ENCODE measurements around the gene CDH18.

CDH18 gene

GRCh38 chr5:19745247-19745646 is 242.8 kb downstream of the CDH18 start:
- no peak for DNase-seq (ENCODE audit: low read depth)
- no peak overlapping the region for H3K4me3 ChIP-seq (ENCODE audit: low read length)
- TF ChIP-seq, protein P1, sequence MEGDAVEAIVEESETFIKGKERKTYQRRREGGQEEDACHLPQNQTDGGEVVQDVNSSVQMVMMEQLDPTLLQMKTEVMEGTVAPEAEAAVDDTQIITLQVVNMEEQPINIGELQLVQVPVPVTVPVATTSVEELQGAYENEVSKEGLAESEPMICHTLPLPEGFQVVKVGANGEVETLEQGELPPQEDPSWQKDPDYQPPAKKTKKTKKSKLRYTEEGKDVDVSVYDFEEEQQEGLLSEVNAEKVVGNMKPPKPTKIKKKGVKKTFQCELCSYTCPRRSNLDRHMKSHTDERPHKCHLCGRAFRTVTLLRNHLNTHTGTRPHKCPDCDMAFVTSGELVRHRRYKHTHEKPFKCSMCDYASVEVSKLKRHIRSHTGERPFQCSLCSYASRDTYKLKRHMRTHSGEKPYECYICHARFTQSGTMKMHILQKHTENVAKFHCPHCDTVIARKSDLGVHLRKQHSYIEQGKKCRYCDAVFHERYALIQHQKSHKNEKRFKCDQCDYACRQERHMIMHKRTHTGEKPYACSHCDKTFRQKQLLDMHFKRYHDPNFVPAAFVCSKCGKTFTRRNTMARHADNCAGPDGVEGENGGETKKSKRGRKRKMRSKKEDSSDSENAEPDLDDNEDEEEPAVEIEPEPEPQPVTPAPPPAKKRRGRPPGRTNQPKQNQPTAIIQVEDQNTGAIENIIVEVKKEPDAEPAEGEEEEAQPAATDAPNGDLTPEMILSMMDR (conservative IDR thresholded peaks at IDR 0.05; ENCODE audit: low read length), result no peak

- H3K4me3 ChIP-seq (ENCODE audit: low read length), result no peak overlapping the region
- no peak for DNase-seq (ENCODE audit: low read depth)
- TF ChIP-seq, protein P1 (conservative IDR thresholded peaks at IDR 0.05; ENCODE audit: low read length), result no peak
These were observed 248.3 kb downstream of the CDH18 start for GRCh38 chr5:19739671-19740070.

DNA sequence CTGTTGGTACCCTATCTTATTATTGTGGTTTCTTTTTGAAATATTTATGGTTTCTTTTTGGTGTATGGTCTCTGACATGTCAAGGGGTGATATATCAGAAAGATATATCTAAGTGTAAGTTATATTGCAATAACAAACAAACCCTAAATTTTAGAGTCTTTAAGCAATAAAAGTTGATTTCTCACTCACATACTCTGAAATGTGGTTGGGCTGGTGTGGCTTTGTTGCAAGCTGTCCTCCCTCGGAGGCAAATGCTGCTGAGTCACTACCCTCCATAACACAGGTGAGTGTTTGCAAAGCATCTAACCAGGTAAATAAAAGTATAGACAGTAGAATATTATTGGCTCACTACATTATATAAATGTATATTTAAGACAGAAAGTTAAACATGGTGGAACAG is 253.2 kb downstream of the CDH18 start:
- TF ChIP-seq, protein P1 (conservative IDR thresholded peaks at IDR 0.05; ENCODE audit: low read length), result no peak
- no peak for DNase-seq (ENCODE audit: low read depth)
- no peak overlapping the region for H3K4me3 ChIP-seq (ENCODE audit: low read length)

DNA sequence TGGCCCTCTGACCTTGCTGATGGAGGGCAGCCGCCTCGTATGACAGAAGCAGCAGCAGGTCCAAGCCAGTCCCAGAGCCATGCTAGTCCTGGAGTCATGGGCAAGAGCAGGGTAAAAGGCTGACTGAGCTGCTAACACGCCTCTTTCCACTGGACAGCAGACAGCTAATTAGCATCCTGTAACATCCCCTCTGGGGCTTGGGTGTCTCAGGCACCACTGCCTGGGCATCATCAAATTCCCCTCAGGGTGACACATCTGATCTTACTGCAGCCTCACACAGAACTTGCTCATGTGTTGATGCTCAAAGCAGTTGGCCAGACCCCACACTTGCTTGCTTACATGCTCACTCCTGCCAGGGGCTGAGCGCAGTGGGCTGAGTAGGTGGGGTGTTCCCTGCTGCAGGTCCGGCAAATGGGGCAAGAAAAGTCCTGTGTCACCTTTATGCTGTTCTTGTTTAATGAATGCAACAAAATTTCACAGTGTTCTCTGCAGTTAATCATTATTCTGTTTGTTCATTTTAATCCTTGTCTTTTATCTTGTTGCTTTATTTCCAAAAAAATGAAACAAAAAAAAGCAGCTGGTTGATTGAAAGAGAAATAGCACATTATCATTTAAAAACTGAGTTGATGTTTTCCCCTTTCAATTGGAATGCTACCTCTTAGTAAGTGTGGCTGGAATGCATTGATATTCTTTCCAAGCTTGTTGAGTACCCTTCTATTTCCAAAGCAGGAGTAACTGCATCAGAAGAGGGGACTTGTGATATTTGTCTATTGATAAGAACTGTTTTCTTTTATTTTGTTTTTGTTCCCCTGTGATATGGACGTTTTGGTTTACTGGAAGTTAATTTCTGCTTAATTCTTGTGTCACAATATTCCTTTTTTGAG is 254.1 kb downstream of the CDH18 start:
- no peak overlapping the region for H3K4me3 ChIP-seq (ENCODE audit: low read length)
- DNase-seq (ENCODE audit: low read depth), result no peak
- TF ChIP-seq, protein P1 (conservative IDR thresholded peaks at IDR 0.05; ENCODE audit: low read length), result no peak

DNA sequence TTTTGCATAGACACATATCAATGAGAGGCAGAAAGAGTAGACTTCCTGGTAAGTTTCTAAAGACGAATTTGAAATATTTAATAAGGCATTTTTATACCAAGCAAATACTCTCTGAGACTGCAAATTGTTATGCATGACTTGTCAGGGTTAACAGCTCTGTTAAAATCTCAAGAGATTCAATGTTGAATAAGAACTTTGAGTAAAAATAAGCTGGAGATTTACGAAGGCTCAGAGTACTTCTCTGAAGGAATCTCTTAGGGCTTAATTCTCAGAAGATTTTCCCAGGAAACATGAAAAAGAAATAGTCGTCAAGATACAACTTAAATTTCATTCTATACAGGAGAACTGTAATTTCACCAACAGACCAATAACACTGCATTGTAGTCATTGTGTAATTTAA is 259.4 kb downstream of the CDH18 start:
- no peak for DNase-seq (ENCODE audit: low read depth)
- H3K4me3 ChIP-seq (ENCODE audit: low read length), result no peak overlapping the region
- TF ChIP-seq, protein P1 (conservative IDR thresholded peaks at IDR 0.05; ENCODE audit: low read length), result no peak

DNA sequence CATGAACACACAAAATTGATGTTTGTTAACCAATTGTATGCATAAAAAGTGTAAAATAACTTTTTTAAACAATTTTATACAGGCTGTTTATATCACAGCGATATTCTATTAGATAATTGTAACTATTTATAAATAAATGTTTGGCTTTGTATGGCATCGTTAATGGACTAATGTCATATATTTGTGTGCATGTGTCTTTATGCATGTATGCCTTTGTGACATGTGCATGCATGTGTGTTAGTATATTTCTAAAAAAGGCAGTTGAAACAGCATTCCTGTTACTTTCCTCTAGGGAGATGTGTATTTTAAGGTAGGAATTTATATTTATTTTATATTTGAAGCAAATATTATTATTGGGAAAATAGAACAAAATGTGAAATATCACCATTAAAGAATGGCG is 268.9 kb downstream of the CDH18 start:
- no peak for DNase-seq (ENCODE audit: low read depth)
- TF ChIP-seq, protein P1 (conservative IDR thresholded peaks at IDR 0.05; ENCODE audit: low read length), result no peak
- H3K4me3 ChIP-seq (ENCODE audit: low read length), result no peak overlapping the region

DNA sequence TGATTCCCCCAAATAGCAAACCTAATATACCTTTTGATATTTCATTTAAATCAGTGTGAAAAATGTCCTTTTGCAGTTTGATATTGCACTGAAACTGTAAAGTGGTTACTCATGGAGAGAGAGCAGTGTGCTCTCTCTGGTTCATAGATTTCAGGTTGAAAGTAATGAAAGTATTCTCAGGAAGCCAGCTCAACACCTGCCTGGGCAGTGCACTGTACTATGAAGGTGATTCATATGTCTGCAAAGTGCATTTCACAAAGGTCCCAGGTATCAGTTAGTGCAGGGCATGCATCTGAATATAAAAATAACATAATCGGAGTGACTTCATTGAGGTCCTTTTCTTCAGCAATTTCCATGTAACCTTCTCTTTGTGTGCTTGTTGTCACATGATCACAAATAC is 274.3 kb downstream of the CDH18 start:
- DNase-seq (ENCODE audit: low read depth), result no peak
- TF ChIP-seq, protein P1 (conservative IDR thresholded peaks at IDR 0.05; ENCODE audit: low read length), result no peak
- no peak overlapping the region for H3K4me3 ChIP-seq (ENCODE audit: low read length)

Data from AG10803 (cell line).